Stimulated activated effector memory CD8-positive, alpha-beta T cell treated with anti-CD3 and anti-CD28 coated beads, Interleukin-12 subunit alpha, Interleukin-12 subunit beta, amount 100 ng/mL, for 72 hours (primary cell): ENCODE measurements around the gene ADM2.
"Not testable (repeated sequence)": the region's sequence is repeated elsewhere in the genome, so short reads cannot be mapped to it uniquely, and the experiment has no call there.

ENCODE experiments used
- ATAC-seq: fragments of 150-1000 bp; cut with Tn5 transposase; 2 replicates; pipeline ENCODE4 v1.10.0; 2021
- DNase-seq, 2 donors: peaks; one replicate each; pipeline ENCODE4 v3.0.0; 2021 to 2022; ENCODE audit warnings: low spot score in 2 of 2
- H3K27ac Mint-ChIP-seq: one replicate; pipeline ENCODE4 v1.8.0; 2022; ENCODE audit warnings: mild to moderate bottlenecking, mixed read lengths
- H3K36me3 Mint-ChIP-seq: one replicate; pipeline ENCODE4 v1.8.0; 2022; ENCODE audit warnings: mild to moderate bottlenecking, mixed read lengths
- H3K4me1 Mint-ChIP-seq: one replicate; pipeline ENCODE4 v1.8.0; 2022; ENCODE audit warnings: mixed read lengths
- H3K4me3 Mint-ChIP-seq: one replicate; pipeline ENCODE4 v1.8.0; 2022; ENCODE audit warnings: mild to moderate bottlenecking, mixed read lengths
- H3K9me3 Mint-ChIP-seq: one replicate; pipeline ENCODE4 v1.8.0; 2022; ENCODE audit warnings: mixed read lengths

Gene ADM2

DNA sequence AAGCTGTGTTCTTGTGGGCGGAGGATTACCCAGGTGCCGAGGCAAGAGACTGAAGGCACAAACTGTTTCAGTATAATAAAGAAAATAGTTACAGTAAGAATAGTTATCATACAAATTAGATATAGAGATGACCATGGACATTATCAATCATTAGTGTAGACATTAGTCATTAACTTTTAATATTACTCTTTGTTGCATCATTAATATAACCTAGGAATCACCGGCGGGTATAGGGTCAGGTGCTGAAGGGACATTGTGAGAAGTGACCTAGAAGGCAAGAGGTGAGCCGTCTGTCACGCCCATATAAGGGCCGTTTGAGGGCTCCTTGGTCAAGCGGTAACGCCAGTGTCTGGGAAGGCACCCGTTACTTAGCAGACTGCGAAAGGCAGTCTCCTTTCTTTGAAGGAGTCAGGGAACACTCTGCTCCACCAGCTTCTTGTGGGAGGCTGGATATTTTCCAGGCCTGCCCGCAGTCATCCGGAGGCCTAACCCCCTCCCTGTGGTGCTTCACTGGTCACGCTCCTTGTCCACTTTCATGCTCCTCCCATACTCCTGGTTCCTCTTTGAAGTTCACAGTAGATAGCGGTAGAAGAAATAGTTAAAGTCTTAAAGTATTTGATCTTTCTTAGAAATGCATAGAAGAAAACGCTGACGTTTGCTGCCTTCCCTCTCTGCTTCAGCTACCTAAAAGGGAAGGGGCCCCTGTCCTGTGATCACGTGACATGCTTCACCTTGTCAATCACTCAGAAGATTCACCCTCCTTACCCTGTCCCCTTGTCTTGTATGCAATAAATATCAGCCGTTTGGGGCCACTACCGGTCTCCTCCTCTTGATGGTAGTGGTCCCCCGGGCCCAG, 52.7 kb downstream of the ADM2 start:
- not testable (repeated sequence) for ATAC-seq, H3K9me3 Mint-ChIP-seq, DNase-seq
- H3K4me3 Mint-ChIP-seq: peak overlapping the region; percentile 93
- H3K4me1 Mint-ChIP-seq: peaks cover 25% of the 10 kb centered on the region
- H3K36me3 Mint-ChIP-seq: peaks cover 19% of the 10 kb centered on the region
- peak overlapping the region; percentile 100 for H3K27ac Mint-ChIP-seq

GRCh38 chr22:50535113-50535512, 53.8 kb downstream of the ADM2 start:
- Mint-ChIP-seq H3K4me1 (peaks cover 34% of the 10 kb centered on the region), H3K4me3 (no peak overlapping the region), H3K27ac (no peak overlapping the region), H3K36me3 (peaks cover 27% of the 10 kb centered on the region), H3K9me3 (no peaks in the 10 kb centered on the region)
- no peak for ATAC-seq
- DNase-seq: no peak
